Measurements from ENCODE around the gene SNX5. TPM values are rescaled to one million over a fixed set of nuclear protein-coding genes. Genes with fewer than 3 reads are reported as not detected.

Gene SNX5
- total and polyA plus RNA-seq, 2 of the 13 experiments (the other 11 are each of a cell fraction or from before 2014, with no cell fraction given): 664 to 1,040 TPM

DNA sequence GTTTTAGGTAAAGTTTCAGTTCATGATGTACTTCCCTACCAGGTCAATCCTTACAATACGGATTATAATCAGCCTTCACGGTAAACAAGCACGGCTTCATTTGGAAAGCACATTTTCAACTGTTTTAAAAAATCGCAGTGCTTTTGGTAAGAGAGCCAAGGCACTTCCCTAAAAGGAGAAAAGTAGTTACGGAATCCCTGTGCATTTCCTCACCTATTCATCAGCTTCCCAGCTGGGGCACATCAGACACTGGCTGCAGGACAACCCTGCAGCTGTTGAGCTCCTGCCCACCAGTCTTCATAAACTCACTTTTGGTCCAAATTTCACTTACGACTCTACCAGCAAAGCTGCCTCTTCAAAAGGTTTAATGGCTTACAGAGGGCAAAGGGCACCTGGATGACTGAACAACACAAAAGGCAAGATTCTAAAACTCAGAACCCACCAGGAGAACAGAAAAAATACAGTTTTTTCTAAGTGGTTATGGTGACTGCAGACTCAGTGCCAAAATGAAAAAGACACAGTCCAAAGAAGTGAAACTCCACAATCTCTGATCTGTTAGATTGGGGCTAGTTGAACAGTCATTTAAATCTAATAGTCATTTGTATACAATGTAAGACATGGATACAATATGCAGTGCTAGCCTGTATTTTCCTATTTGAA, 7.5 kb downstream of the SNX5 start (continued):
- TF ChIP-seq PHF8 (CRISPR knock-in tag; IDR thresholded peaks at IDR 0.05): 0 out of 2 replicates have a peak, but pooled peaks have one; percentile 25
- no peak for TF ChIP-seq KAT2B (IDR thresholded peaks at IDR 0.05; ENCODE audit: borderline replicate concordance, low read depth, low read length)
- no peak for TF ChIP-seq BORCS8-MEF2B (CRISPR knock-in tag; IDR thresholded peaks at IDR 0.05)
- TF ChIP-seq ZNF496 (CRISPR knock-in tag; IDR thresholded peaks at IDR 0.05; ENCODE audit: insufficient replicate concordance): no peak
- TF ChIP-seq KDM2A (CRISPR knock-in tag; IDR thresholded peaks at IDR 0.05; ENCODE audit: borderline replicate concordance, low read depth): peak; percentile 69; the same call in 1 of the 2 replicates
- peak; percentile 73 for TF ChIP-seq SRSF4 (IDR thresholded peaks at IDR 0.05; ENCODE audit: low read depth, low read length, poor library complexity, severe bottlenecking)
- no peak for TF ChIP-seq ZNF777 (CRISPR knock-in tag; IDR thresholded peaks at IDR 0.05)
- TF ChIP-seq RFXAP (CRISPR knock-in tag; IDR thresholded peaks at IDR 0.05; ENCODE audit: borderline replicate concordance): no peak
- TF ChIP-seq CENPX (CRISPR knock-in tag; IDR thresholded peaks at IDR 0.05): no peak
- TF ChIP-seq SRSF9 (IDR thresholded peaks at IDR 0.05; ENCODE audit: borderline replicate concordance, insufficient read depth, low read depth, low read length, poor library complexity, severe bottlenecking): no peak
- TF ChIP-seq, protein P1, sequence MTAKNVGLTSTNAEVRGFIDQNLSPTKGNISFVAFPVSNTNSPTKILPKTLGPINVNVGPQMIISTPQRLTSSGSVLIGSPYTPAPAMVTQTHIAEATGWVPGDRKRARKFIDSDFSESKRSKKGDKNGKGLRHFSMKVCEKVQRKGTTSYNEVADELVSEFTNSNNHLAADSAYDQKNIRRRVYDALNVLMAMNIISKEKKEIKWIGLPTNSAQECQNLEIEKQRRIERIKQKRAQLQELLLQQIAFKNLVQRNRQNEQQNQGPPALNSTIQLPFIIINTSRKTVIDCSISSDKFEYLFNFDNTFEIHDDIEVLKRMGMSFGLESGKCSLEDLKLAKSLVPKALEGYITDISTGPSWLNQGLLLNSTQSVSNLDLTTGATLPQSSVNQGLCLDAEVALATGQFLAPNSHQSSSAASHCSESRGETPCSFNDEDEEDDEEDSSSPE (CRISPR knock-in tag; IDR thresholded peaks at IDR 0.05): peak; percentile 28; the same call in 1 of the 2 replicates
- no peak for TF ChIP-seq ZNF782 (CRISPR knock-in tag; IDR thresholded peaks at IDR 0.05; ENCODE audit: borderline replicate concordance)
- peak; percentile 65; the same call in 1 of the 2 replicates for TF ChIP-seq POLR2AphosphoS5 (IDR thresholded peaks at IDR 0.05; ENCODE audit: low read depth, low read length)
- 0 out of 2 replicates have a peak, but pooled peaks have one; percentile 31 for TF ChIP-seq ZNF343 (CRISPR knock-in tag; IDR thresholded peaks at IDR 0.05)
- TF ChIP-seq CEBPG (CRISPR knock-in tag; IDR thresholded peaks at IDR 0.05): peak; percentile 67
- TF ChIP-seq ZNF567 (CRISPR knock-in tag; IDR thresholded peaks at IDR 0.05; ENCODE audit: borderline replicate concordance): 0 out of 2 replicates have a peak, but pooled peaks have one; percentile 49
- TF ChIP-seq ZBTB7B (CRISPR knock-in tag; IDR thresholded peaks at IDR 0.05): peak; percentile 85; the same call in 1 of the 2 replicates
- no peak for TF ChIP-seq ZNF460 (CRISPR knock-in tag; IDR thresholded peaks at IDR 0.05; ENCODE audit: borderline replicate concordance)
- TF ChIP-seq RORA (CRISPR knock-in tag; IDR thresholded peaks at IDR 0.05): 0 out of 2 replicates have a peak, but pooled peaks have one; percentile 81
- TF ChIP-seq NCOA1 (CRISPR knock-in tag; IDR thresholded peaks at IDR 0.05): no peak
- TF ChIP-seq AKAP8 (CRISPR knock-in tag; IDR thresholded peaks at IDR 0.05): no peak
- TF ChIP-seq ZEB1 (IDR thresholded peaks at IDR 0.05; ENCODE audit: insufficient replicate concordance, low read depth): peak; percentile 45
- no peak; the same call in 1 of the 2 replicates for TF ChIP-seq ZC3H4 (CRISPR knock-in tag; IDR thresholded peaks at IDR 0.05; ENCODE audit: borderline replicate concordance)
- peak; percentile 73; the same call in 1 of the 2 replicates for TF ChIP-seq MIER3 (CRISPR knock-in tag; IDR thresholded peaks at IDR 0.05; ENCODE audit: borderline replicate concordance)
- peak in 1 of 2 experiments; percentile 70; a peak in 2 of 4 replicates for TF ChIP-seq EP300 (IDR thresholded peaks at IDR 0.05; ENCODE audit: low read depth in 2 of 2, low read length in 2 of 2)
- 0 out of 2 replicates have a peak, but pooled peaks have one; percentile 56 for TF ChIP-seq EP300 (CRISPR knock-in tag; IDR thresholded peaks at IDR 0.05; ENCODE audit: borderline replicate concordance)
- no peak for TF ChIP-seq ATF1 (CRISPR knock-in tag; IDR thresholded peaks at IDR 0.05)
- no peak for TF ChIP-seq ZNF263 (CRISPR knock-in tag; IDR thresholded peaks at IDR 0.05)
- TF ChIP-seq ZNF431 (CRISPR knock-in tag; IDR thresholded peaks at IDR 0.05; ENCODE audit: borderline replicate concordance, low read depth): no peak
- TF ChIP-seq SAFB2 (CRISPR knock-in tag; IDR thresholded peaks at IDR 0.05; ENCODE audit: borderline replicate concordance, low read depth): no peak
- peak; percentile 87 for TF ChIP-seq ASH2L (IDR thresholded peaks at IDR 0.05; ENCODE audit: insufficient read length, low read depth, low read length)
- TF ChIP-seq SATB2 (CRISPR knock-in tag; IDR thresholded peaks at IDR 0.05): peak; percentile 70; the same call in 1 of the 2 replicates
